HEK293 (cell line): ENCODE measurements around the gene TMEM203.
A peak's percentile ranks its signal among the peaks of the same experiment; 100 is the strongest.

Source experiments
- PATZ1 ChIP-seq: fragments of 450-650 bp; formaldehyde crosslinking; IDR thresholded peaks from 2 replicates; pipeline ENCODE4 v1.5.1; 2016; ENCODE audit warnings: missing biosample characterization, missing genetic modification characterization
- REPIN1 ChIP-seq: fragments of 450-650 bp; formaldehyde crosslinking; IDR thresholded peaks from 2 replicates; pipeline ENCODE4 v1.5.1; 2017; ENCODE audit warnings: missing biosample characterization, missing genetic modification characterization, low read depth
- REST ChIP-seq: fragments of 450-650 bp; formaldehyde crosslinking; IDR thresholded peaks from 2 replicates; pipeline ENCODE4 v1.5.1; 2016; ENCODE audit warnings: missing biosample characterization, missing genetic modification characterization
- ZBTB20 ChIP-seq: fragments of 450-650 bp; formaldehyde crosslinking; IDR thresholded peaks from 2 replicates; pipeline ENCODE4 v1.5.1; 2016; ENCODE audit warnings: missing biosample characterization, missing genetic modification characterization
- ZFP37 ChIP-seq: fragments of 450-650 bp; formaldehyde crosslinking; IDR thresholded peaks from 2 replicates; pipeline ENCODE4 v1.5.1; 2016; ENCODE audit warnings: missing biosample characterization, missing genetic modification characterization
- ZNF175 ChIP-seq: fragments of 450-650 bp; formaldehyde crosslinking; IDR thresholded peaks from 2 replicates; pipeline ENCODE4 v1.5.1; 2016; ENCODE audit warnings: missing biosample characterization, missing genetic modification characterization
- ZNF202 ChIP-seq: fragments of 450-650 bp; formaldehyde crosslinking; IDR thresholded peaks from 2 replicates; pipeline ENCODE4 v1.5.1; 2016; ENCODE audit warnings: missing biosample characterization, missing genetic modification characterization, borderline replicate concordance
- ZNF341 ChIP-seq: fragments of 450-650 bp; formaldehyde crosslinking; IDR thresholded peaks from 2 replicates; pipeline ENCODE4; 2016; ENCODE audit warnings: low read depth, missing biosample characterization, missing genetic modification characterization
- ZNF354C ChIP-seq: fragments of 450-650 bp; formaldehyde crosslinking; IDR thresholded peaks from 2 replicates; pipeline ENCODE4 v1.5.1; 2016; ENCODE audit warnings: missing biosample characterization, missing genetic modification characterization, low read depth, borderline replicate concordance
- ZNF394 ChIP-seq: fragments of 450-650 bp; formaldehyde crosslinking; IDR thresholded peaks from 2 replicates; pipeline ENCODE4 v1.5.1; 2016; ENCODE audit warnings: missing biosample characterization, missing genetic modification characterization, mild to moderate bottlenecking, moderate library complexity, borderline replicate concordance
- ZNF423 ChIP-seq: fragments of 450-650 bp; formaldehyde crosslinking; IDR thresholded peaks from 2 replicates; pipeline ENCODE4 v1.5.1; 2016; ENCODE audit warnings: missing biosample characterization, missing genetic modification characterization
- ZNF555 ChIP-seq: fragments of 450-650 bp; formaldehyde crosslinking; conservative IDR thresholded peaks from 2 replicates; pipeline ENCODE4 v1.5.1; 2017; ENCODE audit warnings: missing biosample characterization, mild to moderate bottlenecking, missing genetic modification characterization, inconsistent platforms
- ZNF558 ChIP-seq: fragments of 450-650 bp; formaldehyde crosslinking; IDR thresholded peaks from 2 replicates; pipeline ENCODE4 v1.5.1; 2016; ENCODE audit warnings: missing biosample characterization, missing genetic modification characterization
- ZNF560 ChIP-seq: fragments of 450-650 bp; formaldehyde crosslinking; IDR thresholded peaks from 2 replicates; pipeline ENCODE4 v1.5.1; 2017; ENCODE audit warnings: missing biosample characterization, missing genetic modification characterization, borderline replicate concordance
- ZNF621 ChIP-seq: fragments of 450-650 bp; formaldehyde crosslinking; IDR thresholded peaks from 2 replicates; pipeline ENCODE4 v1.5.1; 2017; ENCODE audit warnings: missing biosample characterization, missing genetic modification characterization
- ZNF623 ChIP-seq: fragments of 450-650 bp; formaldehyde crosslinking; IDR thresholded peaks from 2 replicates; pipeline ENCODE4 v1.5.1; 2016; ENCODE audit warnings: missing biosample characterization, missing genetic modification characterization
- ZNF645 ChIP-seq: fragments of 450-650 bp; formaldehyde crosslinking; IDR thresholded peaks from 2 replicates; pipeline ENCODE4; 2016; ENCODE audit warnings: missing biosample characterization, missing genetic modification characterization
- ZNF658 ChIP-seq: fragments of 450-650 bp; formaldehyde crosslinking; IDR thresholded peaks from 2 replicates; pipeline ENCODE4; 2016; ENCODE audit warnings: missing biosample characterization, missing genetic modification characterization
- TF ChIP-seq, protein P1 (sequence below): fragments of 450-650 bp; formaldehyde crosslinking; IDR thresholded peaks from 2 replicates; pipeline ENCODE4 v1.5.1; 2016; ENCODE audit warnings: missing biosample characterization, missing genetic modification characterization
- TF ChIP-seq, protein P2 (sequence below): fragments of 450-650 bp; formaldehyde crosslinking; IDR thresholded peaks from 2 replicates; pipeline ENCODE4 v1.5.1; 2016; ENCODE audit warnings: missing biosample characterization, missing genetic modification characterization
- TF ChIP-seq, protein P3 (sequence below): fragments of 450-650 bp; formaldehyde crosslinking; conservative IDR thresholded peaks from 2 replicates; pipeline ENCODE4 v1.5.1; 2016; ENCODE audit warnings: low read depth, missing biosample characterization, missing genetic modification characterization

The TMEM203 gene

GRCh38 chr9:137240318-137240840 is 34.9 kb upstream of the TMEM203 start (continued):
- TF ChIP-seq, protein P1, sequence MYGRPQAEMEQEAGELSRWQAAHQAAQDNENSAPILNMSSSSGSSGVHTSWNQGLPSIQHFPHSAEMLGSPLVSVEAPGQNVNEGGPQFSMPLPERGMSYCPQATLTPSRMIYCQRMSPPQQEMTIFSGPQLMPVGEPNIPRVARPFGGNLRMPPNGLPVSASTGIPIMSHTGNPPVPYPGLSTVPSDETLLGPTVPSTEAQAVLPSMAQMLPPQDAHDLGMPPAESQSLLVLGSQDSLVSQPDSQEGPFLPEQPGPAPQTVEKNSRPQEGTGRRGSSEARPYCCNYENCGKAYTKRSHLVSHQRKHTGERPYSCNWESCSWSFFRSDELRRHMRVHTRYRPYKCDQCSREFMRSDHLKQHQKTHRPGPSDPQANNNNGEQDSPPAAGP (tag by site-specific recombination) = peak; percentile 96
- no peak for TF ChIP-seq ZNF555 (tag by site-specific recombination)
- TF ChIP-seq ZFP37 (tag by site-specific recombination) = peak; percentile 78
- no peak for TF ChIP-seq ZNF621 (tag by site-specific recombination)
- TF ChIP-seq REST = peak; percentile 63; the same call in 1 of the 2 replicates
- TF ChIP-seq PATZ1 (tag by site-specific recombination) = peak; percentile 97
- no peak for TF ChIP-seq ZNF354C
- TF ChIP-seq, protein P2, sequence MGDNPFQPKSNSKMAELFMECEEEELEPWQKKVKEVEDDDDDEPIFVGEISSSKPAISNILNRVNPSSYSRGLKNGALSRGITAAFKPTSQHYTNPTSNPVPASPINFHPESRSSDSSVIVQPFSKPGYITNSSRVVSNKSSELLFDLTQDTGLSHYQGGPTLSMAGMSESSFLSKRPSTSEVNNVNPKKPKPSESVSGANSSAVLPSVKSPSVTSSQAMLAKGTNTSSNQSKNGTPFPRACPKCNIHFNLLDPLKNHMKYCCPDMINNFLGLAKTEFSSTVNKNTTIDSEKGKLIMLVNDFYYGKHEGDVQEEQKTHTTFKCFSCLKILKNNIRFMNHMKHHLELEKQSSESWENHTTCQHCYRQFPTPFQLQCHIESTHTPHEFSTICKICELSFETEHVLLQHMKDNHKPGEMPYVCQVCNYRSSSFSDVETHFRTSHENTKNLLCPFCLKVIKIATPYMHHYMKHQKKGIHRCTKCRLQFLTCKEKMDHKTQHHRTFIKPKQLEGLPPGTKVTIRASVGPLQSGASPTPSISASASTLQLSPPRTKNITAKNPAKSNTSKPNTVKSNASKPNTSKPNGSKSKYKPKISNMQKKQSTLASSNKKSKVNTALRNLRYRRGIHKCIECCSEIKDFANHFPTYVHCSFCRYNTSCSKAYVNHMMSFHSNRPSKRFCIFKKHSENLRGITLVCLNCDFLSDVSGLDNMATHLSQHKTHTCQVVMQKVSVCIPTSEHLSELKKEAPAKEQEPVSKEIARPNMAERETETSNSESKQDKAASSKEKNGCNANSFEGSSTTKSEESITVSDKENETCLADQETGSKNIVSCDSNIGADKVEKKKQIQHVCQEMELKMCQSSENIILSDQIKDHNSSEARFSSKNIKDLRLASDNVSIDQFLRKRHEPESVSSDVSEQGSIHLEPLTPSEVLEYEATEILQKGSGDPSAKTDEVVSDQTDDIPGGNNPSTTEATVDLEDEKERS (tag by site-specific recombination) = no peak
- peak; percentile 97 for TF ChIP-seq ZBTB20 (tag by site-specific recombination)
- TF ChIP-seq ZNF423 (tag by site-specific recombination) = 0 out of 2 replicates have a peak, but pooled peaks have one; percentile 10
- no peak for TF ChIP-seq REPIN1 (tag by site-specific recombination)
- no peak for TF ChIP-seq ZNF623
- no peak for TF ChIP-seq ZNF658
- no peak for TF ChIP-seq ZNF558 (tag by site-specific recombination)
- TF ChIP-seq ZNF202 = no peak
- TF ChIP-seq, protein P3, sequence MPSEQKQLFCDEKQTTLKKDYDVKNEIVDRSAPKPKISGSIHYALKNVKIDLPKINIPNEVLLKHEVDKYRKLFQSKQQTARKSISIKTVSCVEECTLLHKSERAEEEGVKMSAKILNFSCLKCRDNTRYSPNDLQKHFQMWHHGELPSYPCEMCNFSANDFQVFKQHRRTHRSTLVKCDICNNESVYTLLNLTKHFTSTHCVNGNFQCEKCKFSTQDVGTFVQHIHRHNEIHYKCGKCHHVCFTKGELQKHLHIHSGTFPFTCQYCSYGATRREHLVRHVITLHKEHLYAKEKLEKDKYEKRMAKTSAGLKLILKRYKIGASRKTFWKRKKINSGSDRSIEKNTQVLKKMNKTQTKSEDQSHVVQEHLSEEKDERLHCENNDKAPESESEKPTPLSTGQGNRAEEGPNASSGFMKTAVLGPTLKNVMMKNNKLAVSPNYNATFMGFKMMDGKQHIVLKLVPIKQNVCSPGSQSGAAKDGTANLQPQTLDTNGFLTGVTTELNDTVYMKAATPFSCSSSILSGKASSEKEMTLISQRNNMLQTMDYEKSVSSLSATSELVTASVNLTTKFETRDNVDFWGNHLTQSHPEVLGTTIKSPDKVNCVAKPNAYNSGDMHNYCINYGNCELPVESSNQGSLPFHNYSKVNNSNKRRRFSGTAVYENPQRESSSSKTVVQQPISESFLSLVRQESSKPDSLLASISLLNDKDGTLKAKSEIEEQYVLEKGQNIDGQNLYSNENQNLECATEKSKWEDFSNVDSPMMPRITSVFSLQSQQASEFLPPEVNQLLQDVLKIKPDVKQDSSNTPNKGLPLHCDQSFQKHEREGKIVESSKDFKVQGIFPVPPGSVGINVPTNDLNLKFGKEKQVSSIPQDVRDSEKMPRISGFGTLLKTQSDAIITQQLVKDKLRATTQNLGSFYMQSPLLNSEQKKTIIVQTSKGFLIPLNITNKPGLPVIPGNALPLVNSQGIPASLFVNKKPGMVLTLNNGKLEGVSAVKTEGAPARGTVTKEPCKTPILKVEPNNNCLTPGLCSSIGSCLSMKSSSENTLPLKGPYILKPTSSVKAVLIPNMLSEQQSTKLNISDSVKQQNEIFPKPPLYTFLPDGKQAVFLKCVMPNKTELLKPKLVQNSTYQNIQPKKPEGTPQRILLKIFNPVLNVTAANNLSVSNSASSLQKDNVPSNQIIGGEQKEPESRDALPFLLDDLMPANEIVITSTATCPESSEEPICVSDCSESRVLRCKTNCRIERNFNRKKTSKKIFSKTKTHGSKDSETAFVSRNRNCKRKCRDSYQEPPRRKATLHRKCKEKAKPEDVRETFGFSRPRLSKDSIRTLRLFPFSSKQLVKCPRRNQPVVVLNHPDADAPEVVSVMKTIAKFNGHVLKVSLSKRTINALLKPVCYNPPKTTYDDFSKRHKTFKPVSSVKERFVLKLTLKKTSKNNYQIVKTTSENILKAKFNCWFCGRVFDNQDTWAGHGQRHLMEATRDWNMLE (tag by site-specific recombination) = no peak
- TF ChIP-seq ZNF175 (tag by site-specific recombination) = no peak
- TF ChIP-seq ZNF645 = no peak
- TF ChIP-seq ZNF394 (tag by site-specific recombination) = peak; percentile 40; the same call in 1 of the 2 replicates
- TF ChIP-seq ZNF341 (tag by site-specific recombination) = peak; percentile 30
- no peak for TF ChIP-seq ZNF560 (tag by site-specific recombination)
